ENCODE measurements around the gene CBS.
A peak's percentile ranks its signal among the peaks of the same experiment; 100 is the strongest.
"Not testable (repeated sequence)": the region's sequence is repeated elsewhere in the genome, so short reads cannot be mapped to it uniquely, and the experiment has no call there.

CBS gene

GRCh38 chr21:43075170-43076022 lies at the start of gene CBS:
Gene CBS (minus strand): TSS chr21:43075835. CDS start chr21:43072193, 3,642 bp downstream.
- DNase-seq (ENCODE audit: low spot score): not testable (repeated sequence)

GRCh38 chr21:43115956-43116355 lies 40.3 kb upstream of the CBS start:
- DNase-seq (ENCODE audit: low spot score): not testable (repeated sequence)

GRCh38 chr21:43114483-43114882 lies 38.8 kb upstream of the CBS start:
- DNase-seq (ENCODE audit: low spot score): not testable (repeated sequence)

- DNase-seq (ENCODE audit: low spot score): not testable (repeated sequence)
These were observed 33.4 kb upstream of the CBS start for GRCh38 chr21:43109006-43109405.

GRCh38 chr21:43108177-43108576 lies 32.5 kb upstream of the CBS start:
- not testable (repeated sequence) for DNase-seq (ENCODE audit: low spot score)

- not testable (repeated sequence) for DNase-seq (ENCODE audit: low spot score)
These were observed 32.1 kb upstream of the CBS start for GRCh38 chr21:43107794-43108137.

GRCh38 chr21:43106965-43107793 lies 31.5 kb upstream of the CBS start, which contains the start of gene U2AF1:
Gene U2AF1 (minus strand): TSS chr21:43107570. CDS start chr21:43107494, 76 bp downstream.
- DNase-seq (ENCODE audit: low spot score): peak; percentile 67

GRCh38 chr21:43104642-43105041 lies 29.0 kb upstream of the CBS start:
- not testable (repeated sequence) for DNase-seq (ENCODE audit: low spot score)

- DNase-seq (ENCODE audit: low spot score): not testable (repeated sequence)
These were observed 26.6 kb upstream of the CBS start for GRCh38 chr21:43102281-43102680.

GRCh38 chr21:43101676-43102075 lies 26.0 kb upstream of the CBS start:
- not testable (repeated sequence) for DNase-seq (ENCODE audit: low spot score)

- not testable (repeated sequence) for DNase-seq (ENCODE audit: low spot score)
These were observed 25.4 kb upstream of the CBS start for GRCh38 chr21:43101000-43101399.

- not testable (repeated sequence) for DNase-seq (ENCODE audit: low spot score)
These were observed 16.5 kb upstream of the CBS start for GRCh38 chr21:43091979-43092614.

GRCh38 chr21:43090947-43091346 lies 15.3 kb upstream of the CBS start:
- DNase-seq (ENCODE audit: low spot score): not testable (repeated sequence)

DNA sequence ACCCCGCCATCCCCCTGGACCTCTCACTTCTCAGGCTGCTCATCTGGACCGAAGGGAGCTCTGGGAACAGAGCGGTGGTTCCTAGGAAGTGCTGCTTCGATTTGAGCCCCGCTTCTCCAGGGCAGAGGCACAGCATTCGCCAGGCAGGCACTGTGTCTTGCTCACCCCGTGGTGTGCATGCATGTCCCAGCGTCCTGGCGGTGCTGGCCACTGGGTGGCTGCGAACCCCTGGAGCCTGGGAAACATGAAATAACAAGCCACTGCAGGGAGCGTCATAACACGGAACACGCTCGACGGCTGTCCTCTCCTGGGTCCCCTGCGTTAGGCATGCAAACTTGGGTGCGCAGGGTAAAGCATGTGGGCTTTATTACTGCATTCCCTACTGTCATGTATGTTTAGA lies 13.8 kb upstream of the CBS start:
- DNase-seq (ENCODE audit: low spot score): not testable (repeated sequence)

DNA sequence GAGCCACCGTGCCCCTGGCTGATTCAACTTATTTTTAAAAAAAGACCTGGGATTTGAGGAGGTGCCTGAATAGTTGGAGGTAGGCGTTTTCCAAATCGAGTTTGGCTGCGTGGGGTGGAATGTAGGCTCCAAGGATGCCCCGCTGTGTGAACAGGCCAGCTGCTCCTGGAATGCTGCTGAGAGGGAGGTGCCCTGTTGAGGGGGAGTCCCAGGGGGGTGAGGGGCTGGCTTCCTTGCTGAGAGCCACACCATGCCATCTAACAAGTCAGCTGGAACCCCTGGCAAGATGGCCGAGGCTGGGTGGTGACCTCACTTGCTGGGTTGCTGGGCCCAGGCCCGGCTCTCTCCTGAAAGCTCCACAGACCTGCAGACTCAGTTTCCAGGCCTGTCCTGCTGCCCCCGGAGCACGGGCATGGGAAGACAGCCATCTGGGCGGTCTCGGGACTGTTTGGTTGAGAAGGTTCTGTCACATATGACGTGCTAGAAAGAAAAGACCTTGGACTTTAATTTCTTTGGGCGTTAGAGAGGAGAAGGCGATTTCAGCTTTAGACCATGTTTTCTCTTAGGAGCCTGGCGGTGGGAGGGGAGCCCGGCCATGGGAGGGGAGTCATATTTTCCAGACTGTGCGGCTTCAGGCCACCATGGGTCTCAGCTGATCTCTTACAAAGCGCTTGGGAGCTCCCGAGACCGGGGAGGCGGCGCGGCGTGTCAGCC lies 7.1 kb upstream of the CBS start:
- DNase-seq (ENCODE audit: low spot score): not testable (repeated sequence)

GRCh38 chr21:43076643-43077042 lies 1.0 kb upstream of the CBS start:
- not testable (repeated sequence) for DNase-seq (ENCODE audit: low spot score)

- DNase-seq (ENCODE audit: low spot score): not testable (repeated sequence)
These were observed 495 bp upstream of the CBS start for GRCh38 chr21:43076023-43076637.

GRCh38 chr21:43074401-43075169 lies 1.1 kb downstream of the CBS start:
- DNase-seq (ENCODE audit: low spot score): not testable (repeated sequence)

GRCh38 chr21:43072742-43073141 lies 2.9 kb downstream of the CBS start:
- not testable (repeated sequence) for DNase-seq (ENCODE audit: low spot score)

- not testable (repeated sequence) for DNase-seq (ENCODE audit: low spot score)
These were observed 6.0 kb downstream of the CBS start for GRCh38 chr21:43069682-43070081.
